Naive thymus-derived CD8-positive, alpha-beta T cell (primary cell): ENCODE results near the gene CAMK2D. TPM values are rescaled to one million over a fixed set of nuclear protein-coding genes. Genes with fewer than 3 reads are reported as not detected.
"Not testable (repeated sequence)": the region's sequence is repeated elsewhere in the genome, so short reads cannot be mapped to it uniquely, and the experiment has no call there.

Experiments
- ATAC-seq, 2 donors: fragments of 150-1000 bp; cut with Tn5 transposase in 1 of 2; sonication (Bioruptor Pico), chemical (Tn5 transposase) in 1 of 2; 1 replicate in 1 of 2; 2 replicates in 1 of 2; pipeline ENCODE4 v1.10.0; 2021; ENCODE audit warnings: mild to moderate bottlenecking in 2 of 2, moderate library complexity in 2 of 2
- POLR2A ChIA-PET: fragments of 350-600 bp; sonication (Branson Sonifier 250); formaldehyde crosslinking; loops from one replicate; lab custom pipeline; 2021; ENCODE audit warnings: antibody characterized with exemption; lab: Charles Lee
- DNase-seq, 10 donors: peaks; one replicate each; pipeline versions ENCODE4 v3.0.0 to v3.0.0-alpha.2; 2020 to 2022
- H3K27ac Mint-ChIP-seq, 10 donors: one replicate each; pipeline ENCODE4 v1.8.0; 2020 to 2022; ENCODE audit warnings: mild to moderate bottlenecking in 10 of 10, mixed read lengths in 10 of 10, moderate library complexity in 4 of 10, inconsistent platforms in 1 of 10
- H3K27me3 Mint-ChIP-seq, 5 donors: one replicate each; pipeline ENCODE4 v1.8.0; 2021 to 2022; ENCODE audit warnings: mixed read lengths in 5 of 5
- H3K36me3 Mint-ChIP-seq, 3 donors: one replicate each; pipeline ENCODE4 v1.8.0; 2020 to 2022; ENCODE audit warnings: mixed read lengths in 3 of 3, mild to moderate bottlenecking in 2 of 3, inconsistent platforms in 1 of 3
- H3K4me1 Mint-ChIP-seq, 4 donors: one replicate each; pipeline ENCODE4 v1.8.0; 2021 to 2022; ENCODE audit warnings: mixed read lengths in 4 of 4
- H3K4me3 Mint-ChIP-seq, 10 donors: one replicate each; pipeline ENCODE4 v1.8.0; 2020 to 2022; ENCODE audit warnings: mild to moderate bottlenecking in 10 of 10, mixed read lengths in 10 of 10, moderate library complexity in 6 of 10, inconsistent platforms in 1 of 10
- H3K9me3 Mint-ChIP-seq, 9 donors: one replicate each; pipeline ENCODE4 v1.8.0; 2020 to 2022; ENCODE audit warnings: mixed read lengths in 9 of 9, mild to moderate bottlenecking in 3 of 9, inconsistent platforms in 1 of 9, moderate library complexity in 1 of 9
- polyA plus RNA-seq, 3 donors: library from polyadenylated mRNA; unstranded; fragments of 300-500 nt; fragmentation: Illumina TruSeq; gene quantifications; one replicate each; pipeline ENCODE4 v1.2.3, GENCODE V29; 2021
- total RNA-seq, 8 experiments: library from RNA in 2 of 8; stranded (reverse) in 2 of 8; gene quantifications; one replicate each; pipeline ENCODE4 v1.2.3 and lab custom pipeline; 2021 to 2026

The CAMK2D gene
- total and polyA plus RNA-seq, 5 experiments from 2014 or later: 10.4 to 40.8 (median 12.0) TPM

DNA sequence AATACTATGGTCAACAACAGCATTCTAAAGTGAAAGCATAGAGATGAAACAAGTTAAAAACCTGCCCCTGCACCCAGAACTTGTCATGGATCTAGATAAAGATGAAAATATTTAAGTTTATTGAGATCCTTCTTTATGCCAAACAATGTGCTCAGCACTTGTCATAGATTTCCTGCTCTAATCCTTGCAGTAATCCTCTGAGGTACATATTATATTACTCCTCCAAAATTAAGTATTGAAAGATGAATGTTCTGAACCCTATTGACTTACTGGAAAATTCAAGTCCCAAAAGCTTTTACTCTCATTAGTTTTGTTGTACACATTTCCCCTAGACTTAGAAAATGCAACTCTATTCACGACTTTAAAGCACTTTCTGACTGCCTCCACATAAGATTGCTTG, 35.6 kb downstream of the CAMK2D start:
- H3K36me3 Mint-ChIP-seq: peaks cover 0 to 24% (median 11%) of the 10 kb centered on the region in 3 donors
- ATAC-seq (no peak), DNase-seq (no peak)
- H3K27ac Mint-ChIP-seq: peak overlapping the region in 2 of 10 donors; percentile 11 to 25
- no peaks in the 10 kb centered on the region for H3K9me3 Mint-ChIP-seq
- H3K4me1 Mint-ChIP-seq: peaks cover 16 to 65% (median 58%) of the 10 kb centered on the region in 4 donors
- H3K27me3 Mint-ChIP-seq: no peaks in the 10 kb centered on the region
- peak overlapping the region in 1 of 10 donors; percentile 20 for H3K4me3 Mint-ChIP-seq
- POLR2A ChIA-PET: no interaction called here

- no peaks in the 10 kb centered on the region for H3K27me3 Mint-ChIP-seq
- no peaks in the 10 kb centered on the region for H3K9me3 Mint-ChIP-seq
- H3K27ac Mint-ChIP-seq: no peak overlapping the region
- H3K4me3 Mint-ChIP-seq: no peak overlapping the region
- ATAC-seq: no peak
- no peak for DNase-seq
- peaks cover 0 to 28% (median 13%) of the 10 kb centered on the region in 3 donors for H3K36me3 Mint-ChIP-seq
- H3K4me1 Mint-ChIP-seq: peaks cover 11 to 47% (median 29%) of the 10 kb centered on the region in 4 donors
- POLR2A ChIA-PET: no interaction called here
Observed at GRCh38 chr4:113718252-113718651, 43.3 kb downstream of the CAMK2D start.

DNA sequence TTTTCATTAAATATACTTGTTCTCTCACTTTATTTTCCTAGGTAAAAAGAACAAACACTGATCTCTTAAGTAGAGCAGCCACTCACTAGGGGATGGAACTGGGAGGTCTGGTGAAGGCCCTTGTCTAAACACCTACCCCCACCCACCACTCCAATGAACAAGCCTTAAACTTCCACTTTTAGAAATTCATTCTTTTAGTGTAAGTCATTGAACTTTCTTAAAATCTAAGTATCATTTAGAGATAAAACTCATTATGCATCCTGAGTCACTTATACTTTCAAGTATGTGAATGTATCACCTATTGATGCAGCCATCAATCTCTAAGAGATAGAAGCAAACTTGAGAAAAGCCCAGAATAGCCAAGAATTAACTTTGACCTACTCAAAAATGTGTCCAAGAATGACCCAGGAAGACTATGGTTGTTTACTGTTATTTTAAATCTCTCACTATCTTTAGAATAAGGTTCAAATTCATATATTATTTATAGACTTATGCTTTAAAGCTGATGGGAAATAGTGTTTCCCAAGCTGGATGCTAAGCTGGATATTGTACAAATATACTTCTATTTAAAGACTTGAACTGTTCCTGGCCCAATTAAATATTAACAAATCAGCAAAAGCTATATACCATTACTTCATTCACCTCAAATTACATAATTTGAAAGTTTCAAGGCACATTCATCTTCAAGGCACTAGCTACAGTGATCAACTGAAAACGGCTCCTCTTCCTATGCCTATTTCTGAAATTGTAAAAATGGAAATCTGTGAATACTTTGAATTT, 49.5 kb downstream of the CAMK2D start:
- no peak for ATAC-seq
- Mint-ChIP-seq H3K9me3 (no peaks in the 10 kb centered on the region), H3K27ac (no peak overlapping the region), H3K36me3 (peaks cover 0 to 18% (median 5%) of the 10 kb centered on the region in 3 donors), H3K4me3 (no peak overlapping the region), H3K27me3 (no peaks in the 10 kb centered on the region), H3K4me1 (peaks cover 10 to 48% (median 16%) of the 10 kb centered on the region in 4 donors)
- POLR2A ChIA-PET: no interaction called here
- DNase-seq: no peak

DNA sequence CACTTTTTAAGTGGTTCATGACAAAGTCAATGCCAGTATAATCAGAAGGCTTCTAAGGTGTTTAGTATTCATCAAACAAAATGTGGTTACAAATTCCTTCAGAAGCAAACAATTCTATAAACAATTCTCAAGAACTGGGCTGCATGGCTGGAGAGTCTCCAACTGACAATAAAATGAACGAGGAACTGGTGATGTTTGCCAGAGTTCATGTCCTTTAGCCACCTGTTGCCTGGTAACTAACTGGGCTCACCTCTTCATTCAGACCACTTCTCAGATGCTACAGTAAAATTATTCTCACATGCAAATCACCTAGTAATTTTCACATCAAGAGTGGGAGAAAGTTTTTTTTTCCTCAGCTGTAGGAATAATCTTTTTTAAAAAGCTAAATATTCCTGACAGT, 53.3 kb downstream of the CAMK2D start:
- H3K4me1 Mint-ChIP-seq: peaks cover 8 to 45% (median 21%) of the 10 kb centered on the region in 4 donors

DNA sequence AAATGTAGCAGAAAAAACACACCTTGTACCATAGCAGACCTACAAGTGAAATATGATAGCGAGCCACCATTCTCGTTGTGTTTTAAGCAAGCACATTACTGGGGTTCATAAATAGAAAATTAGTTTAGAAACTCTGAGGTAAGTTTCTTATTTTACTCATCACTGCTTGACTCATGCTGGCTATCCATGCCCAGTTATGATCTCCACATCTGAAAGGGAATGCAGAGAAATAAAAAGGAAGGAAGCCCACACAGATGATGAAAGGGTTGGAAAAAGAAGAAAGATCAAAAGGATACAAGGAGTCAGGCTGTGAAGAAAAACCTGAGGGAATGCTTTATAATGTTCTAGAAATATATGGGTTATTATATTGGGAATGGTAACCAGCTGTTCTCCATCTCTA, 54.5 kb downstream of the CAMK2D start:
- peaks cover 0 to 14% (median 4%) of the 10 kb centered on the region in 3 donors for H3K36me3 Mint-ChIP-seq
- no peaks in the 10 kb centered on the region for H3K9me3 Mint-ChIP-seq
- DNase-seq (no peak), ATAC-seq (no peak)
- POLR2A ChIA-PET: no interaction called here
- H3K4me3 Mint-ChIP-seq: no peak overlapping the region
- no peaks in the 10 kb centered on the region for H3K27me3 Mint-ChIP-seq
- H3K27ac Mint-ChIP-seq: peak overlapping the region in 1 of 10 donors; percentile 8
- H3K4me1 Mint-ChIP-seq: peaks cover 8 to 42% (median 22%) of the 10 kb centered on the region in 4 donors

More for the DNA sequence above, 53.3 kb downstream of the CAMK2D start:
- ATAC-seq (no peak), DNase-seq (no peak)
- H3K4me3 Mint-ChIP-seq: no peak overlapping the region
- H3K27me3 Mint-ChIP-seq: no peaks in the 10 kb centered on the region
- H3K36me3 Mint-ChIP-seq: peaks cover 0 to 12% (median 4%) of the 10 kb centered on the region in 3 donors
- H3K9me3 Mint-ChIP-seq: no peaks in the 10 kb centered on the region
- POLR2A ChIA-PET: no interaction called here
- peak overlapping the region in 2 of 10 donors; percentile 11 to 47 for H3K27ac Mint-ChIP-seq

- peaks cover 7 to 49% (median 29%) of the 10 kb centered on the region in 4 donors for H3K4me1 Mint-ChIP-seq
- H3K4me3 Mint-ChIP-seq, DNase-seq, H3K27ac Mint-ChIP-seq, H3K27me3 Mint-ChIP-seq, ATAC-seq, H3K9me3 Mint-ChIP-seq: not testable (repeated sequence)
- H3K36me3 Mint-ChIP-seq: peaks cover 0 to 15% (median 8%) of the 10 kb centered on the region in 3 donors
- POLR2A ChIA-PET: interaction anchor here (1.1 kb wide), 1 partner anchor 20 kb away, joined by 4 read pairs; no protein-coding TSS in a partner anchor
Observed at GRCh38 chr4:113705097-113705496, 56.4 kb downstream of the CAMK2D start.

DNA sequence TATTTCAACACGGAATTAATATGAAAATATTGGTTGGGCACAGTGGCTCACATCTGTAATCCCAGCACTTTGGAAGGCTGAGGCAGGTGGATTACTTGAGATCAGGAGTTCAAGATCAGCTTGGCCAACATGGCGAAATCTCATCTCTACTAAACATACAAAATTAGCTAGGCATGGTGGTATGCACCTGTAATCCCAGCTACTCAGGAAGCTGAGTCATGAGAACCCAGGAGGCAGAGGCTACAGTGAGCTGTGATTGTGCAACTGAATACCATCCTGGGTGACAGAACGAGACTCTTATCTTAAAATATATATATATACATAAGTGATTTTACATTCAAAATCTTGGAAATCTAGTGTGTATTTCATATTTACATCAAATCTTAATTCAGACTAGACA, 58.9 kb downstream of the CAMK2D start:
- peaks cover 3 to 45% (median 30%) of the 10 kb centered on the region in 4 donors for H3K4me1 Mint-ChIP-seq
- H3K27me3 Mint-ChIP-seq, ATAC-seq, DNase-seq, H3K27ac Mint-ChIP-seq, H3K9me3 Mint-ChIP-seq, H3K4me3 Mint-ChIP-seq: not testable (repeated sequence)
- POLR2A ChIA-PET: interaction anchor here (0.6 kb wide), 1 partner anchor 35 kb away, joined by 3 read pairs; no protein-coding TSS in a partner anchor
- peaks cover 4 to 12% (median 5%) of the 10 kb centered on the region in 3 donors for H3K36me3 Mint-ChIP-seq

- peak overlapping the region in 1 of 10 donors; percentile 54 for H3K27ac Mint-ChIP-seq
- POLR2A ChIA-PET: interaction anchor here (0.6 kb wide), 1 partner anchor 12 kb away, joined by 3 read pairs; no protein-coding TSS in a partner anchor
- H3K4me1 Mint-ChIP-seq: peaks cover 1 to 33% (median 25%) of the 10 kb centered on the region in 4 donors
- H3K9me3 Mint-ChIP-seq: peaks cover 0 to 2% (median 0%) of the 10 kb centered on the region in 9 donors
- peaks cover 4 to 12% (median 6%) of the 10 kb centered on the region in 3 donors for H3K36me3 Mint-ChIP-seq
- H3K27me3 Mint-ChIP-seq: no peaks in the 10 kb centered on the region
- no peak for ATAC-seq
- DNase-seq: no peak
- no peak overlapping the region for H3K4me3 Mint-ChIP-seq
Observed at GRCh38 chr4:113701169-113701568, 60.4 kb downstream of the CAMK2D start.

DNA sequence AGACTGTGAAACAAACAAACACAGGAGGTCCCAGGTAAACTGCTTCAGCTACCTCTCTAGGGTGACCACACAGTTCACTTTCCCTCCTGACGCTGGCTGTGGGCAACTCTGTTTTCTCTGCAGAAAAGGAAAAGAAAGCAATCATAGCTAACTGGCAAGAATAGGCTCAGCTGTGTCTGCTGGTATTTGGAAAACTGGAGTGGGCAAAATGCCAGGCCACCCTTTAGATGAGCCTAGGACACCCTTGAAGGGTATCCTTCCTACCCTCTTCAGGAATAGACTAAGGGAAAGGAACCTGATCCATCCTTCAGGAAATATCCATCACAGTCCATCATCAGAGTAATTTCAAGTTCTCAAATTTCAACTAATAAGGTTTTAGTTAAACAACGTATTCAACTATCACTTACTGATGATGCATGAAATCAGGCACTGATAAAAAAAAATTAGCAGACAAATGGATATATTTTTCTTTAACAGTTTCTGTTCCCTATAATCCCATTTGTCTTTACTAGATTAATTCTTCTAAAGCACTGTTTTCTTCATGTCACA, 60.9 kb downstream of the CAMK2D start:
- Mint-ChIP-seq H3K9me3 (peaks cover 0 to 2% (median 0%) of the 10 kb centered on the region in 9 donors), H3K27me3 (no peaks in the 10 kb centered on the region), H3K4me3 (no peak overlapping the region), H3K4me1 (peaks cover 1 to 31% (median 23%) of the 10 kb centered on the region in 4 donors), H3K36me3 (peaks cover 4 to 12% (median 6%) of the 10 kb centered on the region in 3 donors), H3K27ac (no peak overlapping the region)
- POLR2A ChIA-PET: interaction anchor here (0.6 kb wide), 1 partner anchor 12 kb away, joined by 3 read pairs; no protein-coding TSS in a partner anchor
- ATAC-seq (no peak), DNase-seq (no peak)

DNA sequence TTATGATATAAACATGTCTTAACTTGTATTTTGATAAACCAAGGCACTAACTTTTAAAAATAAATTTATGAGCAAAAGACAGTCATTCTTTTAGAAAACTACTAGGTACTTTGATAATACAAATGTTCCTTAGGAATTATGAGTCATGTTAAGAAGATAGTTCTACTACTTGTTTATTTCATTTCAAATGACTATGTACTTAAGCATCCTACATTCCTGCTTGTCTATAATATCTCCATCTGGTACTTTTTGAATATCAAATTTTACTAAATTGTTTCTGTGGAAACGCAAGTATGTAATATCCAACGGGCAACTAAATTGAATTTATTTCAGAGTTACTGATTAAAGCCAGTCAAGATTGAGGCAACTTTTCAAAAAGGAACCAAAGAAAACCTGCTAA, 61.8 kb downstream of the CAMK2D start:
- Mint-ChIP-seq H3K27me3 (no peaks in the 10 kb centered on the region), H3K27ac (no peak overlapping the region), H3K36me3 (peaks cover 4 to 10% (median 6%) of the 10 kb centered on the region in 3 donors), H3K4me1 (peaks cover 1 to 29% (median 19%) of the 10 kb centered on the region in 4 donors), H3K9me3 (peaks cover 0 to 2% (median 0%) of the 10 kb centered on the region in 9 donors), H3K4me3 (no peak overlapping the region)
- no peak for ATAC-seq
- POLR2A ChIA-PET: interaction anchor here (0.6 kb wide), 1 partner anchor 173 kb away, joined by 3 read pairs; no protein-coding TSS in a partner anchor
- DNase-seq: no peak

GRCh38 chr4:113697429-113697828, 64.1 kb downstream of the CAMK2D start:
- no peaks in the 10 kb centered on the region for H3K27me3 Mint-ChIP-seq
- DNase-seq: no peak
- H3K27ac Mint-ChIP-seq: peak overlapping the region in 1 of 10 donors; percentile 24
- H3K4me3 Mint-ChIP-seq: no peak overlapping the region
- H3K4me1 Mint-ChIP-seq: peaks cover 3 to 40% (median 26%) of the 10 kb centered on the region in 4 donors
- peaks cover 0 to 2% (median 0%) of the 10 kb centered on the region in 9 donors for H3K9me3 Mint-ChIP-seq
- no peak for ATAC-seq
- peaks cover 2 to 6% (median 4%) of the 10 kb centered on the region in 3 donors for H3K36me3 Mint-ChIP-seq
- POLR2A ChIA-PET: no interaction called here

DNA sequence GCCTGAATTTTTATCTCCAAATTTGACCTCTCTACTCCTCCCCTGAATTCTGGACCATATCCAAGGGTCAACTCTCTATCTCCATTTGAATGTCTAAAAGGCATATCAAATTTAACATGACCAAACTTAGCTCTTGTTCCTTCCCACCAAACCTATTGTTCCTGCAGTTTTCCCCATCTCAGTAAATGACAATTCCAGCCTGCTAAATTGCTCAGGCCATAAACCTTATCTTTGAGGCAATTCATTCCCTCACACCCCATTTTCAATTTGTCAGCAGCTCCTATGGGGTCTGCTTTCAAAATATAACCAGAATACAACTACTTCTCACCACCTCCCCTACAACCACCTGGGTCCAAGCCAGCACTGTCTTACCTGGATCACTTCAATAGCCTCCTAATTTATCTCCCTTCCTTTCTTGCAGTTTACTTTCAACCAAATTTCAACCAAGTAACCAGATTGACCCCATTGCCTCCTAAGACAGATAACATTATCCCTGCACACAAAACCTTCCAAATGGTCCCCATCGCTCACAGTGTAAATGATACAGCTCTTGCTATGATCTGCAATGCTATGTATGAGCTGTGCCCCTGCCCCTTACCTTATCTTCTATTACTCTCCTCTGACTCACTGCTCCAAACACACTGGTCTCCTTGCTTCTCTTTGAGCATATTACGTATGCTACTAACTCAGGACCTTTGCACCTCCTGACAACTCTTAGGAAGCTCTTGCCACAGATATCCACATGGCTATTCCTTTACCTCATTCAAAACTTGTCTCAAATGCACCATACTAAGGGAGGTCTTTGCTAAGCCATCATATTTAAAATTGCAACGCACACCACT, 66.0 kb downstream of the CAMK2D start:
- ATAC-seq (no peak), DNase-seq (no peak)
- Mint-ChIP-seq H3K4me3 (no peak overlapping the region), H3K36me3 (peaks cover 3 to 5% (median 4%) of the 10 kb centered on the region in 3 donors), H3K27ac (no peak overlapping the region), H3K9me3 (no peaks in the 10 kb centered on the region), H3K27me3 (no peaks in the 10 kb centered on the region), H3K4me1 (peaks cover 5 to 40% (median 26%) of the 10 kb centered on the region in 4 donors)
- POLR2A ChIA-PET: no interaction called here
